Stimulated activated naive CD8-positive, alpha-beta T cell treated with anti-CD3 and anti-CD28 coated beads, Interleukin-15, amount 100 ng/mL, for 72 hours (primary cell): Measurements from ENCODE around the gene FAM184A.
A peak's percentile ranks its signal among the peaks of the same experiment; 100 is the strongest.

Experiments used
- ATAC-seq: fragments of 150-1000 bp; cut with Tn5 transposase; 2 replicates; pipeline ENCODE4 v1.10.0; 2021; ENCODE audit warnings: mild to moderate bottlenecking, moderate library complexity
- DNase-seq, 2 donors: peaks; one replicate each; pipeline ENCODE4 v3.0.0; 2021 to 2022
- H3K27ac Mint-ChIP-seq, 2 donors: one replicate each; pipeline ENCODE4 v1.8.0; 2022; ENCODE audit warnings: mild to moderate bottlenecking in 2 of 2, mixed read lengths in 2 of 2, moderate library complexity in 2 of 2
- H3K27me3 Mint-ChIP-seq: one replicate; pipeline ENCODE4 v1.8.0; 2022; ENCODE audit warnings: mixed read lengths
- H3K4me1 Mint-ChIP-seq: one replicate; pipeline ENCODE4 v1.8.0; 2022; ENCODE audit warnings: mild to moderate bottlenecking, mixed read lengths
- H3K4me3 Mint-ChIP-seq, 2 donors: one replicate each; pipeline ENCODE4 v1.8.0; 2022; ENCODE audit warnings: mild to moderate bottlenecking in 2 of 2, mixed read lengths in 2 of 2, moderate library complexity in 1 of 2
- H3K9me3 Mint-ChIP-seq, 2 donors: one replicate each; pipeline ENCODE4 v1.8.0; 2022; ENCODE audit warnings: mixed read lengths in 2 of 2

The FAM184A gene

GRCh38 chr6:118984342-118984741 is 94.1 kb downstream of the FAM184A start:
- no peak for DNase-seq
- no peaks in the 10 kb centered on the region for H3K4me1 Mint-ChIP-seq
- no peaks in the 10 kb centered on the region for H3K9me3 Mint-ChIP-seq
- H3K27ac Mint-ChIP-seq, result peak overlapping the region in 1 of 2 donors; percentile 19
- no peaks in the 10 kb centered on the region for H3K27me3 Mint-ChIP-seq
- no peak overlapping the region for H3K4me3 Mint-ChIP-seq
- ATAC-seq, result no peak

- H3K4me3 Mint-ChIP-seq, result no peak overlapping the region
- no peaks in the 10 kb centered on the region for H3K4me1 Mint-ChIP-seq
- no peak overlapping the region for H3K27ac Mint-ChIP-seq
- no peaks in the 10 kb centered on the region for H3K27me3 Mint-ChIP-seq
- no peak for DNase-seq
- no peaks in the 10 kb centered on the region for H3K9me3 Mint-ChIP-seq
- no peak for ATAC-seq
Observed at GRCh38 chr6:118982575-118982911, 95.9 kb downstream of the FAM184A start.

GRCh38 chr6:118981884-118982574 is 96.4 kb downstream of the FAM184A start:
- Mint-ChIP-seq H3K4me1 (no peaks in the 10 kb centered on the region), H3K27me3 (no peaks in the 10 kb centered on the region), H3K27ac (no peak overlapping the region), H3K4me3 (no peak overlapping the region), H3K9me3 (no peaks in the 10 kb centered on the region)
- ATAC-seq (no peak), DNase-seq (no peak)

GRCh38 chr6:118980063-118980462 is 98.4 kb downstream of the FAM184A start:
- H3K27me3 Mint-ChIP-seq, result no peaks in the 10 kb centered on the region
- ATAC-seq (no peak), DNase-seq (no peak)
- no peak overlapping the region for H3K27ac Mint-ChIP-seq
- no peaks in the 10 kb centered on the region for H3K9me3 Mint-ChIP-seq
- no peak overlapping the region for H3K4me3 Mint-ChIP-seq
- H3K4me1 Mint-ChIP-seq, result no peaks in the 10 kb centered on the region

- Mint-ChIP-seq H3K4me3 (no peak overlapping the region), H3K27me3 (no peaks in the 10 kb centered on the region), H3K27ac (peak overlapping the region; percentile 2 to 27), H3K9me3 (no peaks in the 10 kb centered on the region), H3K4me1 (no peaks in the 10 kb centered on the region)
- no peak for DNase-seq
- no peak for ATAC-seq
Observed at GRCh38 chr6:118974790-118975189, 103.7 kb downstream of the FAM184A start.

GRCh38 chr6:118971682-118972081 is 106.8 kb downstream of the FAM184A start:
- ATAC-seq, result no peak
- peak overlapping the region in 1 of 2 donors; percentile 39 for H3K27ac Mint-ChIP-seq

GRCh38 chr6:118970866-118971265 is 107.6 kb downstream of the FAM184A start:
- ATAC-seq (no peak), DNase-seq (no peak)
- no peak overlapping the region for H3K27ac Mint-ChIP-seq
- no peaks in the 10 kb centered on the region for H3K4me1 Mint-ChIP-seq
- H3K9me3 Mint-ChIP-seq, result no peaks in the 10 kb centered on the region
- H3K27me3 Mint-ChIP-seq, result no peaks in the 10 kb centered on the region
- H3K4me3 Mint-ChIP-seq, result no peak overlapping the region

More at GRCh38 chr6:118971682-118972081, 106.8 kb downstream of the FAM184A start:
- Mint-ChIP-seq H3K27me3 (no peaks in the 10 kb centered on the region), H3K9me3 (no peaks in the 10 kb centered on the region), H3K4me1 (no peaks in the 10 kb centered on the region), H3K4me3 (no peak overlapping the region)
- DNase-seq, result no peak

- no peaks in the 10 kb centered on the region for H3K9me3 Mint-ChIP-seq
- no peak for ATAC-seq
- H3K4me1 Mint-ChIP-seq, result no peaks in the 10 kb centered on the region
- no peak for DNase-seq
- no peak overlapping the region for H3K4me3 Mint-ChIP-seq
- H3K27me3 Mint-ChIP-seq, result no peaks in the 10 kb centered on the region
- H3K27ac Mint-ChIP-seq, result no peak overlapping the region
Observed at GRCh38 chr6:118968416-118968815, 110.0 kb downstream of the FAM184A start.

GRCh38 chr6:118967239-118967638 is 111.2 kb downstream of the FAM184A start:
- no peaks in the 10 kb centered on the region for H3K27me3 Mint-ChIP-seq
- no peaks in the 10 kb centered on the region for H3K9me3 Mint-ChIP-seq
- no peaks in the 10 kb centered on the region for H3K4me1 Mint-ChIP-seq
- no peak overlapping the region for H3K27ac Mint-ChIP-seq
- ATAC-seq (no peak), DNase-seq (no peak)
- no peak overlapping the region for H3K4me3 Mint-ChIP-seq

GRCh38 chr6:118965843-118966370 is 112.6 kb downstream of the FAM184A start:
- DNase-seq (no peak), ATAC-seq (no peak)
- Mint-ChIP-seq H3K4me1 (no peaks in the 10 kb centered on the region), H3K9me3 (no peaks in the 10 kb centered on the region), H3K27ac (no peak overlapping the region), H3K4me3 (no peak overlapping the region), H3K27me3 (no peaks in the 10 kb centered on the region)

- H3K9me3 Mint-ChIP-seq, result no peaks in the 10 kb centered on the region
- H3K4me3 Mint-ChIP-seq, result no peak overlapping the region
- no peak for DNase-seq
- no peaks in the 10 kb centered on the region for H3K27me3 Mint-ChIP-seq
- ATAC-seq, result no peak
- H3K27ac Mint-ChIP-seq, result no peak overlapping the region
- H3K4me1 Mint-ChIP-seq, result no peaks in the 10 kb centered on the region
Observed at GRCh38 chr6:118965371-118965770, 113.1 kb downstream of the FAM184A start.

- H3K27me3 Mint-ChIP-seq, result no peaks in the 10 kb centered on the region
- H3K9me3 Mint-ChIP-seq, result no peaks in the 10 kb centered on the region
- no peak for DNase-seq
- H3K27ac Mint-ChIP-seq, result no peak overlapping the region
- H3K4me1 Mint-ChIP-seq, result peaks cover 11% of the 10 kb centered on the region
- H3K4me3 Mint-ChIP-seq, result no peak overlapping the region
- ATAC-seq, result no peak
Observed at GRCh38 chr6:118963003-118963402, 115.5 kb downstream of the FAM184A start.

- Mint-ChIP-seq H3K27me3 (no peaks in the 10 kb centered on the region), H3K27ac (no peak overlapping the region), H3K4me1 (peaks cover 11% of the 10 kb centered on the region), H3K4me3 (no peak overlapping the region), H3K9me3 (no peaks in the 10 kb centered on the region)
- DNase-seq, result no peak
- no peak for ATAC-seq
Observed at GRCh38 chr6:118959903-118960302, 118.6 kb downstream of the FAM184A start.

- Mint-ChIP-seq H3K4me1 (peaks cover under 1% of the 10 kb centered on the region), H3K4me3 (no peak overlapping the region), H3K9me3 (peaks cover 10 to 20% of the 10 kb centered on the region in 2 donors), H3K27ac (no peak overlapping the region), H3K27me3 (no peaks in the 10 kb centered on the region)
- ATAC-seq, result no peak
- DNase-seq, result no peak
Observed at GRCh38 chr6:118953391-118953790, 125.1 kb downstream of the FAM184A start.

- DNase-seq (no peak), ATAC-seq (no peak)
- Mint-ChIP-seq H3K4me3 (no peak overlapping the region), H3K27me3 (no peaks in the 10 kb centered on the region), H3K27ac (no peak overlapping the region), H3K9me3 (peaks cover 10 to 21% of the 10 kb centered on the region in 2 donors), H3K4me1 (no peaks in the 10 kb centered on the region)
Observed at GRCh38 chr6:118952683-118953082, 125.8 kb downstream of the FAM184A start.

- H3K9me3 Mint-ChIP-seq, result peaks cover 55 to 73% of the 10 kb centered on the region in 2 donors
- no peak overlapping the region for H3K4me3 Mint-ChIP-seq
- DNase-seq (no peak), ATAC-seq (no peak)
- H3K27me3 Mint-ChIP-seq, result no peaks in the 10 kb centered on the region
- no peak overlapping the region for H3K27ac Mint-ChIP-seq
- H3K4me1 Mint-ChIP-seq, result no peaks in the 10 kb centered on the region
Observed at GRCh38 chr6:118945217-118945616, 133.2 kb downstream of the FAM184A start.

GRCh38 chr6:118940770-118941169 is 137.7 kb downstream of the FAM184A start:
- Mint-ChIP-seq H3K27ac (no peak overlapping the region), H3K27me3 (no peaks in the 10 kb centered on the region), H3K4me1 (peaks cover 14% of the 10 kb centered on the region), H3K4me3 (no peak overlapping the region), H3K9me3 (peaks cover 38 to 58% of the 10 kb centered on the region in 2 donors)
- DNase-seq (no peak), ATAC-seq (no peak)
